Activated T-cell treated with anti-CD3 and anti-CD28 coated beads, Interleukin-2, amount 50 U/mL, for 72 hours (primary cell): ENCODE results near the gene PDE8A. TPM values are rescaled to one million over a fixed set of nuclear protein-coding genes. Genes with fewer than 3 reads are reported as not detected.

ENCODE experiments used
- ATAC-seq, 2 donors: fragments of 150-1000 bp; cut with Tn5 transposase; replicated peaks in 1 of 2; 2 replicates each; pipeline ENCODE4 v1.10.0; 2021; ENCODE audit warnings: moderate library complexity in 2 of 2, mild to moderate bottlenecking in 1 of 2
- DNase-seq, 2 donors: peaks; one replicate each; pipeline ENCODE4 v3.0.0; 2021 to 2022; ENCODE audit warnings: mixed read lengths in 1 of 2
- H3K27ac Mint-ChIP-seq: one replicate; pipeline ENCODE4 v1.8.0; 2022; ENCODE audit warnings: mild to moderate bottlenecking, moderate library complexity, mixed read lengths
- H3K27me3 Mint-ChIP-seq: one replicate; pipeline ENCODE4 v1.8.0; 2022; ENCODE audit warnings: low read depth, mixed read lengths
- H3K36me3 Mint-ChIP-seq, 2 donors: one replicate each; pipeline ENCODE4 v1.8.0; 2022; ENCODE audit warnings: mixed read lengths in 2 of 2, mild to moderate bottlenecking in 1 of 2; ENCODE audit not compliant: insufficient read depth in 2 of 2
- H3K4me1 Mint-ChIP-seq: one replicate; pipeline ENCODE4 v1.8.0; 2022; ENCODE audit warnings: low read depth, mixed read lengths
- H3K4me3 Mint-ChIP-seq, 2 donors: one replicate each; pipeline ENCODE4 v1.8.0; 2022; ENCODE audit warnings: mild to moderate bottlenecking in 2 of 2, mixed read lengths in 2 of 2, moderate library complexity in 2 of 2
- H3K9me3 Mint-ChIP-seq, 2 donors: one replicate each; pipeline ENCODE4 v1.8.0; 2022; ENCODE audit warnings: mixed read lengths in 2 of 2
- total RNA-seq, 2 donors: library from RNA; stranded (reverse); gene quantifications; one replicate each; pipeline ENCODE4 v1.2.3, GENCODE V29; 2022

PDE8A gene
- total RNA-seq, 2 donors from 2014 or later: 31.6 to 37.7 TPM

DNA sequence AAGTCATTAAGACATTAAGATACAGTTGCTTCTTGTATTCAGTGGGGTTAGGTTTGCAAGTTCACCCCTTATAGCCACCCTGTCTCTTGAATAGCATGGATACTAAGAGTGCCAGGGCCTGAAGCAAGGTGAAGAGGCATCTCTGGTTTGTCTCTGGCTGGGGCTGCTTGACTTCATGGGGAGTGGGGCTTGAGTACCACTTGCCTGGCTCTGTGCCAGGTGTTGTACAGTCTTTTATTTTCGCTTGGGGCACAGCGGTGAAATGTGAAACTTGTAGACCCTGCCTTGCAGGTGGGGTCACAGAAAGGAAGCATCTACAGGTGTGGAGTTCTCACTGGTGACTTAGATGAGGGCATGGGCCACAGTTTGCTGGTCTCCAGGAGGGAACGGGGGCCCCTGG lies 152.1 kb downstream of the PDE8A start:
- Mint-ChIP-seq H3K4me1 (peaks cover 10% of the 10 kb centered on the region), H3K4me3 (no peak overlapping the region), H3K36me3 (peaks cover 10 to 28% of the 10 kb centered on the region in 2 donors), H3K27me3 (no peaks in the 10 kb centered on the region), H3K9me3 (peaks cover 3% of the 10 kb centered on the region in 2 donors), H3K27ac (no peak overlapping the region)
- ATAC-seq: no peak
- DNase-seq: no peak

DNA sequence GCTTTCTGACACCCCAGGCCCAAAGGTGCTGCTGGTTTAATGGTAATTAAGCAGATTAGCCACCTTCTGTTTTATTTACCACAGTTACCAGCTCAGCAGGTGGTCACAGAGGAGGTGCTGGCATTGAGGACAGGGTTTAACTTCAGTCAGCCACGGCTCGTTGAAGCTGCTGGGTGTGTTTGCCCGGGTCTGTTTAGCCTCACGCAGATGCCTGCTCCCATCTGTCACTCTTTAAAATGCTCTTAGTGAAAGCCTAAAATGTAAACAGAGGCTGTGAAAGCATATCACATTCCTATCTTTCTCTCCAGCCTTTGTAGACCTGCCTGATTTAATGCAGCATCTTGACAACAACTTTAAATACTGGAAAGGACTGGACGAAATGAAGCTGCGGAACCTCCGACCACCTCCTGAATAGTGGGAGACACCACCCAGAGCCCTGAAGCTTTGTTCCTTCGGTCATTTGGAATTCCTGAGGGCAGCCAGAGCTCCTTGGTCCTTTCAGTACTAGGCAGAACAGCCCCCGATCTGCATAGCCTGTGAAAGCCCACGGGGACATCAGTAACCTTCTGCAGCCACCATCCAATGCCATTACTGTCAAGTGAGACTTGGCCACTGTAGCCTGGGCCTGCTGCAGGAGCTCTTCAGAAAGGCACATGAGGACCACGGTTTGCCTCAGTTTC lies 156.0 kb downstream of the PDE8A start:
- ATAC-seq (no peak), DNase-seq (no peak)
- no peak overlapping the region for H3K4me3 Mint-ChIP-seq
- H3K9me3 Mint-ChIP-seq: peaks cover under 1 to 2% of the 10 kb centered on the region in 2 donors
- no peaks in the 10 kb centered on the region for H3K27me3 Mint-ChIP-seq
- H3K4me1 Mint-ChIP-seq: no peaks in the 10 kb centered on the region
- H3K36me3 Mint-ChIP-seq: peaks cover 4 to 11% of the 10 kb centered on the region in 2 donors
- H3K27ac Mint-ChIP-seq: no peak overlapping the region

DNA sequence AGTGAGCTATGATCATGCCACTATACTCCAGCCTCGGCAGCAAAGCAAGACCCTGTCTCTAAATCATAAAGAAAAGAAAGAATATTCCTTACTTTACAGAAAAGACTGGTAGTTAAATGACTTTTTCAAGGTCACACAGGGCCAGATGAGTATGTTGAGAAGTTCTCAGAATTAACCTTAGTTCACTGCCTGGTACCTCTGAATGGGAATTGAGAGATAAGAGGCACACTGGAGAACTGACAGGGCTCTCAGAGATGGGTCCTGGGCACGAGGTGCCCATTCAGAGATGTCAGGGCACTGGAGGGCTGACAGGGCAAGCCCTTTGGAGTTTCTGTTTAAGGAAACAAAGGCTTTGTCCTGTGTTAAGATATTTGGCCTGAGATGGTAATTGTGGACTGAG lies 157.7 kb downstream of the PDE8A start:
- no peak for ATAC-seq
- Mint-ChIP-seq H3K27ac (no peak overlapping the region), H3K36me3 (peaks cover 0 to 2% of the 10 kb centered on the region in 2 donors), H3K4me3 (no peak overlapping the region), H3K4me1 (no peaks in the 10 kb centered on the region), H3K27me3 (no peaks in the 10 kb centered on the region), H3K9me3 (no peaks in the 10 kb centered on the region)
- no peak for DNase-seq

DNA sequence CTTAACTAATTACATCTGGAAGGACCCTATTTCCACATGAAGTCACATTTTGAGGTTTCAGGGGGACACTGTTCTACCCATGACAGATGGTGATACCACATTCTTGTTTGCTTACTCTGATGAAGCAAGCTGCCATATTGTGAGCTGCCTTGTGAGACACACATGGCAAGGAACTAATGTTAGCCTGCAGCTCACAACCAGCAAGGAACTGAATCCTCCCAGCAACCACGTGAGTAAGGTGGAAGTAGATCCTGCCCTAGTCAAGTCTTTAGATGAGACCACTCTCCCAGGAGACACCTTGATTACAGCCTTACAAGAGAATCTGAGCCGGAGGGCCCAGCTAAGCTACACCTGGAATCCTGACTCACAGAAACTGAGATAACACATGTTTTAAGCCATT lies 160.1 kb downstream of the PDE8A start:
- Mint-ChIP-seq H3K27me3 (no peaks in the 10 kb centered on the region), H3K36me3 (peaks cover 0 to 2% of the 10 kb centered on the region in 2 donors), H3K27ac (no peak overlapping the region), H3K4me1 (no peaks in the 10 kb centered on the region), H3K9me3 (no peaks in the 10 kb centered on the region), H3K4me3 (no peak overlapping the region)
- no peak for DNase-seq
- ATAC-seq: no peak

DNA sequence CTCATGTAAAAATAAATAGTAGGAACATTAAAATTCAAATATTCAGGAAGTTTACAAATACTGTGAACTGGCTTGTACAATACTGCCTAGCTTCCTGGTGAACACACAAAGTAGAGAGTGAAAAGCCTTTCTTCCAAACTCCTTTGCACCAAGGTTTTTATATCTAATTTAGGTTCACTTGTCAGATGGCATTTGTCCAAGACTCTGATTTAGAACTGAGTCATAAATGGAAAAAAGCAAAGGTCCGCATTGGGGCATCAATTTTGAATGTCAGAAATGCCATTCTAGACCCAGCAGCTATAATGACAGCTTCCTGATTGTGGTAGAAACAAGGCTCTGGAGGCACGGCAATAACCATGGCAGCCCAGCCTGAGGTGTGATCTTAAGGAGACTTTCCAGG lies 160.7 kb downstream of the PDE8A start:
- H3K27me3 Mint-ChIP-seq: no peaks in the 10 kb centered on the region
- H3K36me3 Mint-ChIP-seq: peaks cover 0 to 2% of the 10 kb centered on the region in 2 donors
- no peak overlapping the region for H3K27ac Mint-ChIP-seq
- H3K4me1 Mint-ChIP-seq: no peaks in the 10 kb centered on the region
- ATAC-seq (no peak), DNase-seq (no peak)
- H3K4me3 Mint-ChIP-seq: no peak overlapping the region
- H3K9me3 Mint-ChIP-seq: no peaks in the 10 kb centered on the region

DNA sequence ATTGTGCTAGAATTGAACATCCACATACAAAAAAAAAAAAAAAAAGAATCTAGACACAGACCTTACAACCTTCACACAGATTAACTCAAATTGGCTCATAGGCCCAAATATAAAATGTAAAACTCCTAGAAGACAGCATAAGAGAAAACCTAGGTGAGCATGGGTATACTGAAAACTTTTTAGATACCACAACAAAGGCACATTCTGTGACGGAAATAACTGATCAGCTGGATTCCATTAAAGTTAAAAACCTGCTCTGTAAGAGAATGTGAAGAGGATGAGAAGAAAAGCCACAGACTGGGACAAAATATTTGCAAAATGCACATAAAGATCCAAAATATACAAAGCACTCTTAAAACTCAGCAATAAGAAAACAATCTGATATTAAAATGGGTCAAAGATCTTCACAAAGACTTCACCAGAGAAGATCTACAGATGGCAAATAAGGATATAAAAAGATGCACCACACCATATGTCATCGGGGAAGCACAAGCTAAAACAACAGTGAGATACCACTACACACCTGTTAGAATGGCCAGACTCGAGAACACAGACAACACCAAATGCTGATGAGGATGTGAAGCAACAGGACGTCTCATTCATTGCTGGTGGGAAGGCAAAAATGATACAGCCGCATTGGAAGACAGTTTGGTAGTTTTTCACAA lies 167.9 kb downstream of the PDE8A start:
- peaks cover 1 to 3% of the 10 kb centered on the region in 2 donors for H3K36me3 Mint-ChIP-seq
- H3K27ac Mint-ChIP-seq: no peak overlapping the region
- no peak overlapping the region for H3K4me3 Mint-ChIP-seq
- H3K27me3 Mint-ChIP-seq: peaks cover 7% of the 10 kb centered on the region
- DNase-seq (no peak), ATAC-seq (no peak)
- H3K4me1 Mint-ChIP-seq: peaks cover 20% of the 10 kb centered on the region
- H3K9me3 Mint-ChIP-seq: peaks cover 3% of the 10 kb centered on the region in 2 donors

DNA sequence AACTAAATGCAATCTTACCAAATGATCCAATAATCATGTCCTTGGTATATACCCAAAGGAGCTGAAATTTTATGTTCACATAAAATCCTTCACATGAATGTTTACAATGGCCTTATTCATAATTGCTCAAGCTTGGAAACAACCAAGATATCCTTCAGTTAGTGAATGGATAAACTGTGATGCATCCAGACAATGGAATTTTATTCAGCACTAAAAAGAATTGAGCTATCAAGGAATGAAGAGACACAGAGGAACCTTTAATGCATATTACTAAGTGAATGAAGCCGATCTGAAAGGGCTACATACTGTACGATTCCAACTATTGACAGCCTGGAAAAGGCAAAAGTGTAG lies 168.4 kb downstream of the PDE8A start:
- H3K36me3 Mint-ChIP-seq: peaks cover 1 to 3% of the 10 kb centered on the region in 2 donors
- no peak overlapping the region for H3K4me3 Mint-ChIP-seq
- peaks cover 7% of the 10 kb centered on the region for H3K27me3 Mint-ChIP-seq
- peaks cover 20% of the 10 kb centered on the region for H3K4me1 Mint-ChIP-seq
- ATAC-seq (no peak), DNase-seq (no peak)
- no peak overlapping the region for H3K27ac Mint-ChIP-seq
- peaks cover 3% of the 10 kb centered on the region in 2 donors for H3K9me3 Mint-ChIP-seq

DNA sequence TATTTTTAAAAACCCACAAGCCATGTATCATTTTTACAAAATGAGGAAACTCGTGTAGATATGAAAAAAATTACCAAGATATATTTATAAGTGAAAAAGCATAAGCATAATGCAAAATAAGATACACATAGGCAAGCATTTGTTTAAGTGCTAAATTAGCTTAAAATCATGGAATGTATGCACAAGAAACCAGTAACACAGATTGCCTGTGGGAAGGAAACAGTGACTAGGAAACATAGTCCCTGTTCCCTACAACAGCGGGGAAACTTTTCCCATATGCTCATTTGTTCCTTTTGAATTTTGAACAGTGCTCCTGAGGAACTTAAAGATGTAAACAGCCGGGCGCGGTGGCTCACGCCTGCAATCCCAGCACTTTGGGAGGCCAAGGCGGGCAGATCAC lies 169.5 kb downstream of the PDE8A start:
- no peak for DNase-seq

DNA sequence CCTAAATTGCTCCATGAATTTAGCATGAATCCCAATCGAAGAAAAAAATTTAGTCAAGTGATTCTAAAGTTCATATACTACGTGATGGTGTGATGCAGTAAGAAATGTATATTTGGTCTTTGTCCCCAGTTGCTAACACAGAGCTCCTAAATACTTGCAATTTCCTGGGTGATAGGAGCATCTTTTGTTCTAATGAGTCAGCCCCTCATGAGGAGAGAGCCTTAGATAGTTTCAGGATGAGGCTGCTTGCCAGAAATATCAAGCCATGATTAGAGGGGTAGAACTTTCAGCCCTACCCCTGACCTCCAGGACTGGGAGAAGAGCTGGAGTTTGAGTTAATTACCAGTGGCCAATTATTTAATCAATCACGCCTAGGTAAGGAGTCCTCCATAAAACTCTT lies 170.2 kb downstream of the PDE8A start:
- H3K27ac Mint-ChIP-seq: no peak overlapping the region
- no peak for ATAC-seq
- peaks cover 1 to 3% of the 10 kb centered on the region in 2 donors for H3K36me3 Mint-ChIP-seq
- H3K27me3 Mint-ChIP-seq: peaks cover 20% of the 10 kb centered on the region
- no peak overlapping the region for H3K4me3 Mint-ChIP-seq
- DNase-seq: no peak
- peaks cover 20% of the 10 kb centered on the region for H3K4me1 Mint-ChIP-seq
- peaks cover 3% of the 10 kb centered on the region in 2 donors for H3K9me3 Mint-ChIP-seq

More for the DNA sequence above, 169.5 kb downstream of the PDE8A start:
- Mint-ChIP-seq H3K4me1 (peaks cover 20% of the 10 kb centered on the region), H3K9me3 (peaks cover 3% of the 10 kb centered on the region in 2 donors), H3K27me3 (peaks cover 13% of the 10 kb centered on the region), H3K4me3 (no peak overlapping the region), H3K36me3 (peaks cover 1 to 3% of the 10 kb centered on the region in 2 donors), H3K27ac (no peak overlapping the region)
- ATAC-seq: no peak

DNA sequence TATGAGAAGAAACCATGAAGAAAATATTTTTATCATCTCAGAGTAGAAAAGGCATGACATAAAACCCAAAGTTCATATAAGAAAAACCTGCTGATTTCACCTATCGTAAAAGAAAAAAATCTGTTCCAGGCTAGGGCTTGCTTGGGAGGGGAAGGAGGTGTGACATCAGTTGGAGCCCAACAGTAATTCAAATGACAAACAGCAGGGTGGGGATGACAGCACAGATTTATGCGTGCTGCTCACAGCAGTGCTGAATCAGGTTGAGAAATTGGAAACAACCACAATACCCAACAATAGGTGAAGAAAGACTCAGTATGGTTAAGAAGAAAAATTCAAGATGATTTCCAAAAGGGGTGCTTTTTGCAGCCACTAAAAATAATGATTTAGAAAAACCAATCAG lies 172.4 kb downstream of the PDE8A start:
- peak in 1 of 2 donors; percentile 6 for DNase-seq
- H3K4me3 Mint-ChIP-seq: no peak overlapping the region

DNA sequence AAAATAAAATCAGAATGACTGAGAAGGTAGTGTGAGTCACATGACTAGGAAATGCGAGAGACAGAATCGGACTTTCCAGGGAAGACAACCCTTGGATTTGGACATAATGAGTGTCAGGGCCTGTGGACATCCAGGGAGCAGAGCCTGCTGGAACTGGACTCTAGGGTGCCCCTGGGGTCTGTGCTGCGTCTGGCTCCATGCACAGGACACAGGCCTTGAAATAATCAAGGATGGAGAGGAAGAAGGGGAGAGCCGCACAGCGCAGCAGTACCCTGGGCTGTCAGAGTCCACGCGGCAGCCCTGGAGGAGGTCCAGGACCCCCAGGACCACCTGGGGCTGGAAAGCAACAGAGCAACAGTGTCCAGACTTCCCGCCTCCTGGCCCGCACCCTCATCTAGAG lies 173.7 kb downstream of the PDE8A start:
- H3K4me1 Mint-ChIP-seq: peaks cover 10% of the 10 kb centered on the region
- DNase-seq: no peak
- peaks cover 3% of the 10 kb centered on the region in 2 donors for H3K9me3 Mint-ChIP-seq
- H3K27ac Mint-ChIP-seq: no peak overlapping the region
- H3K36me3 Mint-ChIP-seq: peaks cover 1 to 3% of the 10 kb centered on the region in 2 donors
- no peak for ATAC-seq
- H3K4me3 Mint-ChIP-seq: no peak overlapping the region
- peaks cover 21% of the 10 kb centered on the region for H3K27me3 Mint-ChIP-seq

More for the DNA sequence above, 172.4 kb downstream of the PDE8A start:
- Mint-ChIP-seq H3K27ac (no peak overlapping the region), H3K4me1 (peaks cover 18% of the 10 kb centered on the region), H3K36me3 (peaks cover 1 to 3% of the 10 kb centered on the region in 2 donors), H3K27me3 (peaks cover 21% of the 10 kb centered on the region), H3K9me3 (peaks cover 3% of the 10 kb centered on the region in 2 donors)
- ATAC-seq: peak; percentile 75 to 76

DNA sequence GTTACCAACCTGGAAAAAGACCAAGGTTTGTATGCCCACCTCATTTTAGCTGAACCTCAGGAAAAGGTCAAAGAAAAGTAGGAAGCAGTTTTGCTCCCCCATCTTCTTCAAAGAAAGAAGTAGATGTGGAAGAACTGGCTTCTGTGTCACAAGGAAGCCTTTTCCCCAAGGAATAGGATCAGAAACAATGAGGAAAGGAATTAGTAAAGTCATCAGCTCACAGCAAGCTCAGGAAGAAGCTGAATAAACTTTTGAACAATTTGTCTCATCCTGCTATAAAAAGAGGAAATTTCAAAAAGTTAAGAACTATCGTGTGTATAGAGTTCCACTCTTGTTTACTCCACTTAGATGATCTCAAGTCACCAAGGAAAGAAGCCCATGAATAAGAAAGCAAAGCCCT lies 174.2 kb downstream of the PDE8A start:
- Mint-ChIP-seq H3K4me1 (peaks cover 10% of the 10 kb centered on the region), H3K36me3 (peaks cover 1 to 3% of the 10 kb centered on the region in 2 donors), H3K27me3 (peaks cover 21% of the 10 kb centered on the region), H3K4me3 (no peak overlapping the region), H3K9me3 (peaks cover 3% of the 10 kb centered on the region in 2 donors), H3K27ac (no peak overlapping the region)
- DNase-seq: no peak
- ATAC-seq: no peak

DNA sequence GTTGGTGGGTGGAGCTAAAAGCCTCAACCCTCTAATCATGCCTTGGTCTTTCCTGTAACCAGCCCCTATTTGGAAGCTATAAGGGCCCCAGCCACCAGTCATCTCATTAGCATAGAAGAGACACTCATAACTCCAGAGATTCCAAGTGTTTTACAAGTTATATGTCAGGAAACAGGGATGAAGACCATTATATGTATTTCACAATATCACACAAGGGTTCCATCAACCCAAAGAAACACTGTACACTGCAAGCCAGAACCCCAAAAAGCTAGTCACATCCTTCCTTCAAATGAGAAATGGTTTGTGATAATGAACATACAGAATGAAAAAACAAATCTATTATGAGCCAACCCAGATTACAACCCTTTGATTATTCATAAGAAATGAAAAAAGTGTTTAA lies 175.7 kb downstream of the PDE8A start:
- peaks cover 10% of the 10 kb centered on the region for H3K4me1 Mint-ChIP-seq
- DNase-seq (no peak), ATAC-seq (no peak)
- no peak overlapping the region for H3K4me3 Mint-ChIP-seq
- H3K36me3 Mint-ChIP-seq: peaks cover 1 to 3% of the 10 kb centered on the region in 2 donors
- H3K27ac Mint-ChIP-seq: no peak overlapping the region
- peaks cover 3% of the 10 kb centered on the region in 2 donors for H3K9me3 Mint-ChIP-seq
- H3K27me3 Mint-ChIP-seq: peaks cover 21% of the 10 kb centered on the region
